ENCODE results near the gene NCF2.

Gene NCF2

DNA sequence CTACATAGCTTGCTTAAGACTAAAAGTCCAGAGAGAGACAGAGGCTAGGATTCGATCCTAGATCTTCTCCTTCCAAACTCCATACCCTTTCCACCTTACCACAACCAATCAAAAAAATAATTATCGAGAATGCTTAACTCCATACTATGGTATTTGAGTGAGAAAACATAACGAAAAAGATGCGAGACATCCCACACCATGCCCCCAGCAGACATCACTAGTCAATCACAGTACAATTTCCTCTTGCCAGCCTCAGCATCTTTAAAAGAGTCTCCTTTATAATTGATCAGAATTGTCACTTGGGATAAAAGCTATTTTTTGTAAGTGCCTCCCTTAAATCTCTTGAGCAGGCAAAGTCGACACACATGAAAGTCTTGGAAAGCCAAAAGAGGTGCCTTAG lies 875 bp downstream of the NCF2 start:
- TF ChIP-seq, protein P1, sequence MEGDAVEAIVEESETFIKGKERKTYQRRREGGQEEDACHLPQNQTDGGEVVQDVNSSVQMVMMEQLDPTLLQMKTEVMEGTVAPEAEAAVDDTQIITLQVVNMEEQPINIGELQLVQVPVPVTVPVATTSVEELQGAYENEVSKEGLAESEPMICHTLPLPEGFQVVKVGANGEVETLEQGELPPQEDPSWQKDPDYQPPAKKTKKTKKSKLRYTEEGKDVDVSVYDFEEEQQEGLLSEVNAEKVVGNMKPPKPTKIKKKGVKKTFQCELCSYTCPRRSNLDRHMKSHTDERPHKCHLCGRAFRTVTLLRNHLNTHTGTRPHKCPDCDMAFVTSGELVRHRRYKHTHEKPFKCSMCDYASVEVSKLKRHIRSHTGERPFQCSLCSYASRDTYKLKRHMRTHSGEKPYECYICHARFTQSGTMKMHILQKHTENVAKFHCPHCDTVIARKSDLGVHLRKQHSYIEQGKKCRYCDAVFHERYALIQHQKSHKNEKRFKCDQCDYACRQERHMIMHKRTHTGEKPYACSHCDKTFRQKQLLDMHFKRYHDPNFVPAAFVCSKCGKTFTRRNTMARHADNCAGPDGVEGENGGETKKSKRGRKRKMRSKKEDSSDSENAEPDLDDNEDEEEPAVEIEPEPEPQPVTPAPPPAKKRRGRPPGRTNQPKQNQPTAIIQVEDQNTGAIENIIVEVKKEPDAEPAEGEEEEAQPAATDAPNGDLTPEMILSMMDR (IDR thresholded peaks at IDR 0.05; ENCODE audit: low read depth, low read length, missing control alignments), result no peak
- no peak for DNase-seq (ENCODE audit: extremely low read depth, low read depth)
- no peak overlapping the region for H3K4me3 ChIP-seq (replicated peaks; ENCODE audit: low read depth, low read length)

DNA sequence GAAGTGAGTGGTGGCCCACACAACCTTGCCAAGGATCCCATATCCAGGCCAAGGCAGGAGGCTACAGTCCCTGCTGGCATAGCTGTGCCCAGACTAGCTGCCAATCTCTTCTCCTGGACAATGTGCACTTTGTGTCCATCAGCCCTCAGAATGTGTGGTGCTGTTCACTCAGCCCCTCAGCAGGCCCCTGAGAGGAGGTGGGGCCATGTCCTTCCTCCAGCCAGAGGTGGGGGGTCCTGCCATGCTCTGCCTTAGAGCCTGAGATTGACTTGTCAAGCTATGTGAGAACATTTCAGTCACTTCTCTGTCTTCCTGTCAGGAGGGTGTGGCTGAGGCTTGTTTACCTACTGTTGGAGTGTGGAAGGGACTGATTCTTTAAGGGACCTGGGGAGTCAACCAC lies 1.4 kb downstream of the NCF2 start:
- no peak for DNase-seq (ENCODE audit: extremely low read depth, low read depth)
- TF ChIP-seq, protein P1 (IDR thresholded peaks at IDR 0.05; ENCODE audit: low read depth, low read length, missing control alignments), result no peak
- H3K4me3 ChIP-seq (replicated peaks; ENCODE audit: low read depth, low read length), result no peak overlapping the region

DNA sequence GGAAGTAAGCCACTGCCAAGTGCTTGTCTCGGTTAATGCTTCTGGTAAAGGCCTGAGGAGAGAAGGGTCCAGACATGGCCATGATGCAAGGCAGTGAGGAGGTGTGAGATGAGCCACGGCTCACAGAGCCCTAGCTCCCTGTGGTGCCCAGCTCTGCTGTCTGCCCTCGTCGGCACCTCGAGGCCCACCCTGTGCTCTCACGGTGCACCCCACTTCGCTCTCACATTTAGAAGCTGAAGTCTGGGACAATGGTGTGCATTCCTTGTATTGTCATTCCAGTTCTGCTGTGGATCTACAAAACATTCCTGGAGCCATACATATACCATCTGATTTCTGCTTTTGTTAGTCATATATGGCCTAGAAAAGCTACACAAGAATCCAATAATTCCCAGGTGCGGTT lies 3.3 kb downstream of the NCF2 start:
- H3K4me3 ChIP-seq (replicated peaks; ENCODE audit: low read depth, low read length), result no peak overlapping the region
- TF ChIP-seq, protein P1 (IDR thresholded peaks at IDR 0.05; ENCODE audit: low read depth, low read length, missing control alignments), result no peak
- DNase-seq (ENCODE audit: extremely low read depth, low read depth), result no peak

DNA sequence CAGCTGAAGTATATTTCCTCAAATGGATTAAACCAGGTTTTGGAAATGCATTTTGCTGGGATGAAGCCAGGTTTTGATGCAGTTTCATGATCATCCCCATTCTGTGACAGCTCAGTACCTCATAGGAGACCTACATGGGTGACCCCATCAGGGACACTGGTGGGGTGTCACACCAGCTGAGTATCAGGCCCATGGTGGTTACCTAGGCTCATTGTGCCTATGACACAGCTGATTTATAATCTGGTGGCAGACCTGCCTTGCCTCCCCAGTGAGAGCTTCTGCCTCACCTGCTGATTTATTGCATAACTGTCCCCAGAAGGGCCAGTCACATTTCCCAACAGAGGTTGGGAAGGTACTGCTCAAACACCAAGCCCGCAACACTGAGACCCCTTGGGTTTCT lies 3.8 kb downstream of the NCF2 start:
- H3K4me3 ChIP-seq (replicated peaks; ENCODE audit: low read depth, low read length), result no peak overlapping the region
- TF ChIP-seq, protein P1 (IDR thresholded peaks at IDR 0.05; ENCODE audit: low read depth, low read length, missing control alignments), result no peak
- DNase-seq (ENCODE audit: extremely low read depth, low read depth), result no peak

- no peak overlapping the region for H3K4me3 ChIP-seq (replicated peaks; ENCODE audit: low read depth, low read length)
- TF ChIP-seq, protein P1 (IDR thresholded peaks at IDR 0.05; ENCODE audit: low read depth, low read length, missing control alignments), result no peak
- no peak for DNase-seq (ENCODE audit: extremely low read depth, low read depth)
Measured at GRCh38 chr1:183585038-183585437, 5.2 kb downstream of the NCF2 start.

GRCh38 chr1:183584147-183584546 lies 6.1 kb downstream of the NCF2 start:
- H3K4me3 ChIP-seq (replicated peaks; ENCODE audit: low read depth, low read length), result no peak overlapping the region
- TF ChIP-seq, protein P1 (IDR thresholded peaks at IDR 0.05; ENCODE audit: low read depth, low read length, missing control alignments), result no peak
- no peak for DNase-seq (ENCODE audit: extremely low read depth, low read depth)

GRCh38 chr1:183583466-183583865 lies 6.8 kb downstream of the NCF2 start:
- H3K4me3 ChIP-seq (replicated peaks; ENCODE audit: low read depth, low read length), result no peak overlapping the region
- DNase-seq (ENCODE audit: extremely low read depth, low read depth), result no peak
- TF ChIP-seq, protein P1 (IDR thresholded peaks at IDR 0.05; ENCODE audit: low read depth, low read length, missing control alignments), result no peak
